ENCODE data around the gene ITM2B.
"Not testable (repeated sequence)": the region's sequence is repeated elsewhere in the genome, so short reads cannot be mapped to it uniquely, and the experiment has no call there.

Gene ITM2B

GRCh38 chr13:48230541-48230940 lies 2.5 kb upstream of the ITM2B start:
- DNase-seq = no peak

DNA sequence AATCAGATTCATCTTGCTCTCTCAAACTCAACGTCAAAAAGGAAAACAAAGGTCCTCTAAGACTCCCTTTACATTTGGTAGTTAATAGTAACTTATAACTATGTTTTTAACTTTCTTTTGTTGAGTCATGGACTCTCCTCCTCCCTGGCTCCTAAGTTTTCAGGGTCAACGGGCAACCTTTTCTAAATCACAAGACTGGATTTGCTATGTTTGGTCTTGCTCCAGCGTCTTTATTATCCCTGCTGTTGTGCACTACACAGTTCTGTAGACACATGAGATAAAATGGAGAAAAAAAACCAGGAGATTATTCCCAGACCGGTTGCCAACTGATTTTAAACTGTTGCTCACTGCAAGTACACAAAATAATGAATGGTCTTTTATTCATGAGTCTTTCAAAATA lies 1.9 kb upstream of the ITM2B start:
- DNase-seq = no peak

DNA sequence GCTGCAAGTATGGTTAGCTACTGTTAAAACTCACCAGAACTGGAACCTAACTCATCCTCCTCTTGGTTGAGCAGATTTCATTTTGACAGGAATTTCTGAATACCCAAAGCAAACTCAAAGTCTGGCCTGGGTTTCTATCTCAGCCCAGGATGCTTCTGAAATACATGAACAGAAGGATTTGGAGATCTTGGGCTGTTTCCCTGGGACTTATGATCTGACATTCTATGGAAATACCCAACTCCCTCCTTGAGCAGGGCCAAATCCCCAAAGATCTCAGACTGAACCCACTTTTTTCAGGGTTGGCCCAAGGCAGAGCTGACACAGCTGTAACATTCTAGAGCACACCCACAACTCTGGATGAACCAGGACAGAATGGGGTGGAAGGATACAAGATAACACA lies 1.1 kb upstream of the ITM2B start:
- DNase-seq = no peak

DNA sequence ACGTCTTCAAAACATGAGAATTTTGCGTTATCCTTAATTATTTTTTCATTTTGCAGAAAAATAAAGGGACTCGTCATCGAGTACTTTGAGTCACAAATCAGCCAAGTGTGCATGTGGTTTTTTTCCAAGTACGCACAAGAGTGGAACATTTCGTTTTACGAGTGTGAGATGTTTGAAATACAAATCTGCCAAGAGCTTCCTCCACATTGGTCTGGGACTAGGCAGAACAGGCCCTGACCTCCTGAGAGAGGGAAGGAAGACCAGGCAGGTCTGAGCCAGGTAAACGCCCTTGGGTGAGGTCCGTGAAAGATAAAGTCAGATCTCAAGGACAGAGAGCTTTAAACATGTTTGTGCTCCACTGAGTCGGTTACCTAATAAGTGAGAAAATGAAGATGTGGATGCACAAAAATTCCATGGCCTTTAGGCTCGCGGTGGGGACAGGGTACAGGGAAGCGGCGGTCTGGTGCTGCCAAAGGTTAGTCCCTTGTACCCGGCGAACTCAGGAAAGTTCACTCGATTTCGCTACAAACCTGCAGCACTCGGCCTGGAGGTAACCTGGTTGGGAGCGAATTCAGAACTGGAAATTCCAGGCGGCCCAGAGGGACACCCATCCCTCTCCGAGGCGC lies 473 bp upstream of the ITM2B start:
- DNase-seq = no peak

DNA sequence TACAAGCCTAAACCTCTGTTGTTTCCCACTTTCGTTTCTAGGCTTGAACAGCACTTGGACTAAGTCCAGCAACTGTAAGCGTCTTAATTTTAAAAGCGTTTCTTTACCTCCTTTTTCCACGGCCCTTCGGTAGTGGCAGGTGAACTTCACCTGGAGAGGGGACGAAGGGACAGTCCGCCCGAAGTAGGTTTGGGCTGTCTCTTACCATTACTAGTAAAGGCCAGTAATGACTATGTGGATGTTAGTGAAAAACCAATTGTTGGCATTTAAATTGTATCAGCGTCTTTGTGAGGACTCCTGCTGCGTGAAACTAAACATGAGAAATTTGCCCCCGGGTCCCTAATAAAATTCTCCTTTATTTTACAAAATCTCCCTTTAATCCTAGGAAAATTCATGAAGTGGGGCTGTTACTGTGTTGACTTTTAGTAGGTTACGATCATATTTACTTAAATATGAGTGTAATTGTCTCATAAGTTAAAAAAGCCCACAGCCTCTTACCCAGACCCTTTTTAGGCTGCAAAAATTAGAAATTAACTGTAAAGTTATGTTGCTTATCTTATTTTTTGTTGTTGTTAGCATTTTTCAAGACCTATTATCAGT lies 983 bp downstream of the ITM2B start:
- no peak for DNase-seq

GRCh38 chr13:48234566-48235340 lies 1.7 kb downstream of the ITM2B start:
- DNase-seq = no peak

DNA sequence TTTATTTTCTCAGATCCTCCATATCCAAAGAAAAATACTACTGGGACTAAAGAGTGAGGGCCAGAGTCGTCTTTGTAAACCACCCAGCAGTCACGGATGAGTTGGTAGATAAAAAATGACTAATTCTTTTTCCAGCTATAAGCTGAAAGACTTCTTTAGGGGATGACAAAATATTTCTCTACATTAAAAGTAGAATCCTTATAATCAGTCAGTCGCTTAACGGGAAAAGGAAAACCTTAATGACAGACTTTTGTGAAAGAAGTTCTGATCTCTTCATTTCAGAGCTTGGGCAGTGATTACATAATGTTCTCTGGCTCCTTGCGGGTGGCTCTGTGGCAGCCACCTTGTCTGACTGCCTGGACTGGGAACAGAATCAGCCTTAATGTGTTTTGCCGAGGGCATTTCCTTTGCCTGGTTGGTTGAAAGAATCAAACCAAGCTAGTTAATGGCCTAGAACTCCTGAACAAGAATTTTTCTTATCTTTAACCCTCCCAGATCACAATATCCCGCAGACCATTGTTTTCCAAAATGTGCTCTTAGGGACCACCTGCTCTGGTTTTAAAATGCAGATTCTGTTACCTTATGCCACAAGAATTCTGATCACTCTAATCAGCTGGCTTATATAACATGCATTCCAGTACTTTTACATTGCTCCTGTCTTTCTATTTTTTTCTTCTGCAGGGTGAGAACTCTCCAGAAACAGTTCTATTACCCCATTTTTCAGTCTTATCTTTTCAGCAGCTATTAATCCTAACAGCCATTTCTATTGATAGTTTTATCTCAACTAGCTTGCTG lies 2.5 kb downstream of the ITM2B start:
- no peak for DNase-seq

GRCh38 chr13:48236528-48237353 lies 3.7 kb downstream of the ITM2B start:
- DNase-seq = no peak

- not testable (repeated sequence) for DNase-seq
Observed at GRCh38 chr13:48239369-48239768, 6.4 kb downstream of the ITM2B start.

GRCh38 chr13:48241651-48242050 lies 8.6 kb downstream of the ITM2B start:
- no peak for DNase-seq

DNA sequence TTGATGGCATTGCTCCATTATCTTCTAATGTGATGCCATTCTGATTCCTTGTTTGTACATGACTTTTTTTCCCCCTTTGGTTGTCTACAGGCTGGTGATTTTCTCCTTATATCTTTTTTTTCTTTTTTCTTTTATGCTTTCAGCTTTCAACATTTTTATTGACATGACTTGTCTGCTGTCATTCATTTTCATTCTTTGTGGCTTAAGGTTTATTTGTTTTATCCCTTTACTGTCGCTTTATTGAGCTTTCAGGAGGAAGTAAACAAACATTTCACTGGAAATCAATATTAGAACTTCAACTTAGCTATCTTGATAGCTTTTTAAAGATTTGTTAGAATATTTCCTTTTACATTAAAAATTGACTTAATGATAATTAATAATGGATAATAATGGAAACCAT lies 9.7 kb downstream of the ITM2B start:
- no peak for DNase-seq

GRCh38 chr13:48244159-48244558 lies 11.2 kb downstream of the ITM2B start:
- DNase-seq = no peak

DNA sequence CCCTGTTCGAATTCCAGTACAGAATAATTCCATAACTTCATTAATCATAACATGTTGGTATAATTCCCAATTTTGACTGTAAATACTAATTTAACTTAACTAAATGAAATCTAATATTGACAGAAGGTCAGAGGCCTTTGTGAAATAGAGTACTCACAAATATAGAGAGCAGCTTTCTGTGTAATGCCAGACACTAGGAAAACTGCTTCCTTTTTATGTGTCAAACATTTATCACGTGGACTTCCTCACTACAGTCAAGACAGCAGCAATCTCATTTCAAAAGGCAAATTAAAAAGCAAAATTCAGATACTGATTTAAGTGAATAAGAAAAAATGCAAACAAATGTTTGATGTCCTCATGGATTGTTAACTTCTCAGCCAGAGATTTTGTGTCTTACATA lies 13.1 kb downstream of the ITM2B start:
- DNase-seq = no peak

- no peak for DNase-seq
Observed at GRCh38 chr13:48249018-48249417, 16.0 kb downstream of the ITM2B start.

GRCh38 chr13:48251611-48252081 lies 18.6 kb downstream of the ITM2B start:
- DNase-seq = no peak

DNA sequence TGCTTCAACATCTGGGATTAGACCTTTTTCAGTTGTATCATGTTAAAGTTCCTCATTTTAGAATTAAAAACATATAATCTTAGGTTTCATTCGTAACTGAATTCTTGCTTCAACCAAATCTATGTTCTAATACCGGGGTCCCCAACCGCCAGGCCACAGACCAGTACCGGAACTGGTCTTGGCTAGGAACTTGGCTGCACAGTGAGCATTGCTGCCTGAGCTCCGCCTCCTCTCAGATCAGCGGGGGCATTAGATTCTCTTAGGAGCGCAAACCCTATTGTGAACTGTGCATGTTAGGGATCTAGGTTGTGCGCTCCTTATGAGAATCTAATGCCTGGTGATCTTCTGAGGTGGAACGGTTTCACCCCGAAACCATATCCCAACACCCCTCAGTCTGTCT lies 19.2 kb downstream of the ITM2B start:
- no peak for DNase-seq

DNA sequence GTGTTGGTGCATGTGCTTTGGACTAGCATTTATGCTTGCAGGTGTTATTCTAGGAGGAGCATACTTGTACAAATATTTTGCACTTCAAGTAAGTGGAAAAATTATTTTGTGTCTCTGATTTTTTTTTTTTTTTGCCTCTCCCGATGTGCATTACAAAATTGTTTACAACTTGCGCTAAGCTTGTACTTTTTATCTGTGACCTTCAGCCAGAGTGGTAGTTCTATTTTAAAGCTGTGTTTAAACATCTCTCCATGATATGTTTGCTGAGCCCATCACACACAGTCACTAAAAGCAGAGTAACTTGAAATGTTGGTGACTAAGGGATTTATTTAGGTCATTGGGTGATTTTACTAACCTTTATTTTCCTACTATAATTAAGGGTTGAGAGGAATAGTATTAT lies 20.8 kb downstream of the ITM2B start:
- no peak for DNase-seq

DNA sequence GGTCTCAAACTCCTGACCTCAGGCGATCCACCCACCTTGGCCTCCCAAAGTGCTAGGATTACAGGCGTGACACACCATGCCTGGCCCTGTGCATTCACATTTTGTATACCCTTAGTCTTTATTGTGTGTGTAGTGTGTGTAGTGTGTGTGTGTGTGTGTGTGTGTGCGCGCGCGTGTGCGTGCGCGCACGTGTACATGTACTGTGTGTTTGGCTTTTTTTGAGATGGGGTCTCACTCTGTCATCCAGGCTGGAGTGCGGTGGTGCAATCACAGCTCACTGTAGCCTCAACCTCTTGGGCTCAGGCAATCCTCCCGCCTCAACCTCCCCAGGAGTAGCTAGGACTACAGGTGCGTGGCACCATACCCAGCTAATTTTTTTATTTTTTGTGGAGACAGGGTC lies 22.1 kb downstream of the ITM2B start:
- no peak for DNase-seq

GRCh38 chr13:48255954-48256353 lies 22.9 kb downstream of the ITM2B start:
- no peak for DNase-seq

DNA sequence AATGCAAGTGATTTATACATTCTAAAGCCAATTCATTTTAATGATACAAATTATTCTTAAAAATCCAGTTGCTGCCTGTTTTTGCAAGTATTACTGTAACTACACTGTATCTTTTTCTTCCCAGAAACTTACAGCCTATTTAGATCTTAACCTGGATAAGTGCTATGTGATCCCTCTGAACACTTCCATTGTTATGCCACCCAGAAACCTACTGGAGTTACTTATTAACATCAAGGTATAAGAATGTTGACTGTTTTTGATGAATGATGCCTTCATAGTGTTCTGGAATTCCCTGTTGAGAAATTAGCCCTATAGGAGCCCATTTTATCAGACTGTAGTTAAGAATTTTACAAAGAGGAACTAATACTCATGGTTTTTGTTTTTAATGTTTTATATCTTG lies 25.0 kb downstream of the ITM2B start:
- DNase-seq = no peak

DNA sequence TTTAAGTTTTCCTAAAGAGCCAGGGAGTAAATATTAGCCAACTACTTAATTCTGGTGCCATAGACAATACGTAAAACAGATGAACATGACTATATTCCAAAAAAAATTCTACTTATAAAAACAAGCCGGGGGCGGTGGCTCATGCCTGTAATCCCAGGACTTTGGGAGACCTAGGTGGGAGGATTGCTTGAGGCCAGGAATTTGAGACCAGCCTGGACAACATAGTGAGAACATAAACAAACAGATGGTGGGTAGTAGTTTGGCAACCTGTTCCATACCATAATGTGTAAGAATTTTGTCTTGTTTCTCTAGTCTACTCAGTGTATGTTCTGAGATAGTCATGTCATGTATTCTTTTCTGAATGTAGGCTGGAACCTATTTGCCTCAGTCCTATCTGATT lies 25.4 kb downstream of the ITM2B start:
- no peak for DNase-seq

- DNase-seq = no peak
Observed at GRCh38 chr13:48260970-48261369, 28.0 kb downstream of the ITM2B start.

DNA sequence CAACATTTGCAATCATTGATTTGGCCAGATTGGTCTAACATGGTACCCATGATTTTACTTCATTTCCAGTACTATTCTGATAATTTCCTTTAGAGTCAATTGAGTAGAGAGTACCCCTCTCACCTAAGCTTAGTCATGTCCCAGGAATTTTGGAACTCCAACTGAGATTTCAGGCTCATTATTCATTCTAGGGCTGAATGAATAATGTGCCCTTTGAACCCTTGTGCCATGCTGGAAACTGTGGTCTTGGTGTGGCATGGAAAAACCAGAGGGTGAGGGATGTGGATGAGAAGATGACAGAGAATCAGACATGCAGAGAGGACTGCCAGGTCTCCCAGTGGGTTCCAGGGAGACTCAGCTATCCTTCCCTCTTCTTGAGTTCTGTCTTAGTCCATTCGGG lies 30.2 kb downstream of the ITM2B start:
- DNase-seq = no peak

All from activated CD4-positive, alpha-beta T cell treated with anti-CD3 and anti-CD28 coated beads, Interleukin-2, amount 50 U/mL, for 1 hour (primary cell).